Neural cell (in vitro differentiated cells): ENCODE data around the gene CHP2. TPM values are rescaled to one million over a fixed set of nuclear protein-coding genes. Genes with fewer than 3 reads are reported as not detected.

Experiments used
- H2AFZ ChIP-seq: fragments of 200-600, 300-800 bp; sonication (generic), shearing (Covaris generic); 2 replicates; pipeline ENCODE4 v1.6.0; 2014; ENCODE audit warnings: low read depth, mild to moderate bottlenecking, antibody characterized with exemption, low read length, moderate library complexity
- H3F3A ChIP-seq: fragments of 200-600 bp; shearing (Covaris generic); 2 replicates; pipeline ENCODE4 v1.6.1; 2016; ENCODE audit warnings: mild to moderate bottlenecking, moderate library complexity, mixed read lengths, antibody characterized with exemption, low read length; ENCODE audit not compliant: insufficient read depth, poor library complexity, severe bottlenecking
- H3K27ac ChIP-seq: fragments of 200-600, 300-800 bp; sonication (generic), shearing (Covaris generic); 2 replicates; pipeline ENCODE4 v1.5.1; 2014; ENCODE audit warnings: mild to moderate bottlenecking, low read length, moderate library complexity
- H3K27me3 ChIP-seq: fragments of 300-800, 200-600 bp; sonication (generic), shearing (Covaris generic); 2 replicates; pipeline ENCODE4 v1.6.0; 2014; ENCODE audit warnings: mild to moderate bottlenecking, low read depth, low read length, moderate library complexity; ENCODE audit not compliant: insufficient read depth
- H3K36me3 ChIP-seq: fragments of 300-800, 200-600 bp; sonication (generic), shearing (Covaris generic); 2 replicates; pipeline ENCODE4 v1.5.1; 2014; ENCODE audit warnings: mild to moderate bottlenecking, antibody characterized with exemption, low read length, moderate library complexity; ENCODE audit not compliant: insufficient read depth
- H3K4me2 ChIP-seq: fragments of 300-800, 200-600 bp; sonication (generic), shearing (Covaris generic); 2 replicates; pipeline ENCODE4 v1.6.0; 2014; ENCODE audit warnings: mild to moderate bottlenecking, low read length
- H3K4me3 ChIP-seq: fragments of 300-800, 200-600 bp; sonication (generic), shearing (Covaris generic); 2 replicates; pipeline ENCODE4 v1.5.1; 2014; ENCODE audit warnings: mild to moderate bottlenecking, low read length, moderate library complexity
- H3K79me2 ChIP-seq: fragments of 200-600 bp; shearing (Covaris generic); replicated peaks from 2 replicates; pipeline ENCODE4 v1.6.0; 2014; ENCODE audit warnings: mild to moderate bottlenecking, low read length, moderate library complexity; ENCODE audit not compliant: insufficient read depth
- H3K9ac ChIP-seq: fragments of 300-800, 200-600 bp; sonication (generic), shearing (Covaris generic); 2 replicates; pipeline ENCODE4 v1.6.1; 2016; ENCODE audit warnings: mild to moderate bottlenecking, low read length, mixed read lengths
- H3K9me2 ChIP-seq: fragments of 200-600 bp; shearing (Covaris generic); 2 replicates; pipeline ENCODE4 v1.6.1; 2016; ENCODE audit warnings: mild to moderate bottlenecking, low read length, mixed read lengths; ENCODE audit not compliant: insufficient read depth
- H3K9me3 ChIP-seq: fragments of 200-600, 300-800 bp; sonication (generic), shearing (Covaris generic); 2 replicates; pipeline ENCODE4 v1.6.1; 2016; ENCODE audit warnings: mild to moderate bottlenecking, mixed run types, low read length, moderate library complexity, mixed read lengths
- H4K20me1 ChIP-seq: fragments of 200-600 bp; shearing (Covaris generic); 2 replicates; pipeline ENCODE4 v1.6.1; 2016; ENCODE audit warnings: mild to moderate bottlenecking, mixed run types; ENCODE audit not compliant: insufficient read depth
- CTCF ChIP-seq: fragments of 450-650 bp; IDR thresholded peaks from 2 replicates; pipeline ENCODE4 v1.5.1; 2014; ENCODE audit warnings: antibody characterized with exemption, mild to moderate bottlenecking, moderate library complexity; ENCODE audit not compliant: poor library complexity, severe bottlenecking
- EP300 ChIP-seq: fragments of 450-650 bp; conservative IDR thresholded peaks from 2 replicates; pipeline ENCODE4 v1.6.1; 2014; ENCODE audit warnings: antibody characterized with exemption, mild to moderate bottlenecking, moderate library complexity; ENCODE audit not compliant: poor library complexity, severe bottlenecking
- EZH2 ChIP-seq: fragments of 200-600, 300-800 bp; shearing (Covaris generic), sonication (generic); IDR thresholded peaks from 2 replicates; pipeline ENCODE4 v1.6.1; 2014; ENCODE audit warnings: antibody characterized with exemption, low read length, borderline replicate concordance, mild to moderate bottlenecking; ENCODE audit not compliant: insufficient read depth, poor library complexity, severe bottlenecking
- MXI1 ChIP-seq: fragments of 450-650 bp; conservative IDR thresholded peaks from 2 replicates; pipeline ENCODE4 v1.6.1; 2014; ENCODE audit warnings: antibody characterized with exemption, mild to moderate bottlenecking; ENCODE audit not compliant: poor library complexity, severe bottlenecking
- POLR2AphosphoS5 ChIP-seq: IDR thresholded peaks from 2 replicates; pipeline ENCODE4 v1.6.1; 2012
- RAD21 ChIP-seq: fragments of 450-650 bp; conservative IDR thresholded peaks from 2 replicates; pipeline ENCODE4 v1.6.1; 2014; ENCODE audit warnings: antibody characterized with exemption, mild to moderate bottlenecking, moderate library complexity
- REST ChIP-seq: IDR thresholded peaks from 2 replicates; pipeline ENCODE4 v1.6.1; 2012; ENCODE audit warnings: borderline replicate concordance
- SMC3 ChIP-seq: fragments of 450-650 bp; conservative IDR thresholded peaks from 2 replicates; pipeline ENCODE4 v1.6.1; 2014; ENCODE audit warnings: antibody characterized with exemption, mild to moderate bottlenecking, moderate library complexity; ENCODE audit not compliant: poor library complexity
- TAF1 ChIP-seq: IDR thresholded peaks from 2 replicates; pipeline ENCODE4 v1.6.1; 2012; ENCODE audit warnings: low read depth
- polyA plus RNA-seq: library from polyadenylated mRNA; depleted of rRNA; stranded (reverse); fragments of >200 nt; gene quantifications from 2 replicates; pipeline ENCODE4 v1.2.3, GENCODE V29; 2014

The CHP2 gene
- polyA plus RNA-seq, 1 donor from 2014 or later: not detected

DNA sequence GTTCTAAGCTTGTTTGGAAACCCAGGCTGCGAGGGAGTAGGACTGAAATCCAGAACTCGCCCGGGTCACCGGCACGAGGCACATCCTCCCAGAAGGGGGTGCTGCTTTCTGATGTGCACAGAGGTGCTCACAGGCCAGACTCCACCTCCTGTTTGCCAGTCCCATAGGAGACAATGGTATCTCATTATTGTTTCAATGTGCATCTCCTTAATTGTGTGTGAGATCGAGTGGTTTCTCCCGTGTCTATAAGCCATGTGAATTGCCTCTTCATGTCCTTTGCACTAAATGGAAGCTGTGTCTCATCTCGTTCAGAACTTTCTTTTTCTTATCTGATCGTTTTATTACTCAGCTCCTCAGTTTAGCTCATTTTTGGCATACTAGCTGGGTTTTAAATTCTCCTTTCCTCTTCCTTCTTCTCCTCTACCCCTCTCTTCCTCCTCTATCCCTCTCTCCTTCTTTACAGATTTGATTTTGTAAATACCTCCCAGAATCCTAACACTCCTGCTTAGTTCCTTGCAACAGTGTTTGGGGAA, 48.8 kb downstream of the CHP2 start:
- H3K79me2 ChIP-seq: no peaks in the 10 kb centered on the region
- no peak overlapping the region for H3K9ac ChIP-seq
- H3K27me3 ChIP-seq: no peaks in the 10 kb centered on the region
- no peaks in the 10 kb centered on the region for H4K20me1 ChIP-seq
- H3K4me3 ChIP-seq: no peak overlapping the region
- H3K4me2 ChIP-seq: no peak overlapping the region
- H3F3A ChIP-seq: no peaks in the 10 kb centered on the region
- TF ChIP-seq POLR2AphosphoS5 (no peak), TAF1 (no peak), MXI1 (no peak), CTCF (peak; percentile 46), EP300 (no peak), RAD21 (peak; percentile 42), EZH2 (no peak), REST (no peak), SMC3 (peak; percentile 27)
- no peaks in the 10 kb centered on the region for H3K9me2 ChIP-seq
- no peak overlapping the region for H2AFZ ChIP-seq
- no peak overlapping the region for H3K27ac ChIP-seq
- no peaks in the 10 kb centered on the region for H3K36me3 ChIP-seq
- H3K9me3 ChIP-seq: no peaks in the 10 kb centered on the region

DNA sequence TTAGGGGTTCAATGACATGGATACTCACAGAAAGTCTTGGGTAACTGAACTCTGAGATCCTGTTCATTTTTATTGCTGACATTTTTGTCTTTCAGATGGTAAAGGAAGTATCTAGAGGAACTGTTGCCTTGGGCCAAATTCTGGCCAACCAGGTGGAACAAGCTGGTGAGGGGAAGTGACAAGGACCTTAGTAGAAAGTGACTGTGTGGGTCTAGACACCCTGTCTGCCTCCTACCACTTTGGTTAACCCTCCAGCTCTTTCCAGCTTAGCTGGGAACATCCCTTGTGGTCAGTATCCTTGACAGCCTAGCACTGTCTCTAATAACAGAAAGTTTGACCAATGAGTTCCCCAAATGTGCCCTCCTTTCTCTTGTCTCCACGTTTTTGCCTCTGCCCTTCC, 52.2 kb downstream of the CHP2 start:
- Histone ChIP-seq H3K27ac (no peak overlapping the region), H3K79me2 (no peaks in the 10 kb centered on the region), H3K9me2 (no peaks in the 10 kb centered on the region), H4K20me1 (no peaks in the 10 kb centered on the region), H3K4me3 (no peak overlapping the region), H2AFZ (no peak overlapping the region), H3K9me3 (no peaks in the 10 kb centered on the region), H3K4me2 (no peak overlapping the region), H3K36me3 (no peaks in the 10 kb centered on the region), H3F3A (no peaks in the 10 kb centered on the region), H3K9ac (no peak overlapping the region), H3K27me3 (no peaks in the 10 kb centered on the region)
- TF ChIP-seq EP300: no peak
- no peak for TF ChIP-seq SMC3
- no peak for TF ChIP-seq MXI1
- TF ChIP-seq TAF1: no peak
- TF ChIP-seq CTCF: no peak
- TF ChIP-seq EZH2: no peak
- no peak for TF ChIP-seq RAD21
- no peak for TF ChIP-seq POLR2AphosphoS5
- no peak for TF ChIP-seq REST
